HepG2 (cell line): ENCODE data around the gene CDAN1. TPM values are rescaled to one million over a fixed set of nuclear protein-coding genes. Genes with fewer than 3 reads are reported as not detected.

Experiments used
- ARNT2 ChIP-seq: sonication (generic); formaldehyde crosslinking; IDR thresholded peaks from 2 replicates; pipeline ENCODE4 v1.8.0; 2022; ENCODE audit warnings: mild to moderate bottlenecking, low read depth, missing genetic modification reagents, moderate library complexity
- CC2D1A ChIP-seq: sonication (generic); formaldehyde crosslinking; IDR thresholded peaks from 2 replicates; pipeline ENCODE4 v1.8.1; 2023; ENCODE audit warnings: mild to moderate bottlenecking, missing genetic modification reagents
- DPF2 ChIP-seq: sonication (generic); formaldehyde crosslinking; IDR thresholded peaks from 2 replicates; pipeline ENCODE4 v1.4.0; 2020; ENCODE audit warnings: mild to moderate bottlenecking, low read depth, missing genetic modification reagents, borderline replicate concordance
- HOXA3 ChIP-seq: sonication (generic); formaldehyde crosslinking; IDR thresholded peaks from 2 replicates; pipeline ENCODE4 v1.5.0; 2020; ENCODE audit warnings: missing genetic modification reagents
- HOXA7 ChIP-seq: sonication (generic); formaldehyde crosslinking; IDR thresholded peaks from 2 replicates; pipeline ENCODE4 v1.8.1; 2022; ENCODE audit warnings: mild to moderate bottlenecking, missing genetic modification reagents, moderate library complexity
- IKZF4 ChIP-seq: sonication (generic); formaldehyde crosslinking; IDR thresholded peaks from 2 replicates; pipeline ENCODE4 v1.5.1; 2020; ENCODE audit warnings: borderline replicate concordance, mild to moderate bottlenecking, low read depth, missing genetic modification reagents; ENCODE audit errors: not compliant biosample characterization
- KDM6A ChIP-seq: IDR thresholded peaks from 2 replicates; pipeline ENCODE4 v1.6.1; 2016; ENCODE audit warnings: low read depth
- NFKB2 ChIP-seq: sonication (generic); formaldehyde crosslinking; IDR thresholded peaks from 2 replicates; pipeline ENCODE4 v1.4.0; 2020; ENCODE audit warnings: missing genetic modification reagents, borderline replicate concordance
- RFX1 ChIP-seq: fragments of 450-650 bp; IDR thresholded peaks from 2 replicates; pipeline ENCODE4 v1.6.1; 2017
- RFX5 ChIP-seq: IDR thresholded peaks from 2 replicates; pipeline ENCODE4 v1.6.1; 2011; ENCODE audit warnings: low read depth, low read length, improper control_type of control experiment
- SCMH1 ChIP-seq: sonication (generic); formaldehyde crosslinking; IDR thresholded peaks from 2 replicates; pipeline ENCODE4 v1.9.0; 2021; ENCODE audit warnings: missing genetic modification reagents, mild to moderate bottlenecking, borderline replicate concordance
- THAP7 ChIP-seq: sonication (generic); formaldehyde crosslinking; IDR thresholded peaks from 2 replicates; pipeline ENCODE4 v1.8.1; 2023; ENCODE audit warnings: mild to moderate bottlenecking, missing genetic modification reagents
- TRIM24 ChIP-seq: sonication (generic); formaldehyde crosslinking; IDR thresholded peaks from 2 replicates; pipeline ENCODE4 v1.8.0; 2022; ENCODE audit warnings: mild to moderate bottlenecking, missing genetic modification reagents
- ZBTB43 ChIP-seq: sonication (generic); formaldehyde crosslinking; conservative IDR thresholded peaks from 2 replicates; pipeline ENCODE4 v1.4.0; 2020; ENCODE audit warnings: missing genetic modification reagents
- ZBTB7B ChIP-seq: sonication (generic); formaldehyde crosslinking; IDR thresholded peaks from 2 replicates; pipeline ENCODE4 v1.4.0; 2020; ENCODE audit warnings: missing genetic modification reagents
- ZNF282 ChIP-seq: fragments of 450-650 bp; IDR thresholded peaks from 2 replicates; pipeline ENCODE4 v1.6.1; 2018; ENCODE audit not compliant: partially characterized antibody
- ZNF318 ChIP-seq: sonication (generic); formaldehyde crosslinking; IDR thresholded peaks from 2 replicates; pipeline ENCODE4 v1.4.0; 2020; ENCODE audit warnings: mild to moderate bottlenecking, missing genetic modification reagents
- ZNF33A ChIP-seq: sonication (generic); formaldehyde crosslinking; IDR thresholded peaks from 2 replicates; pipeline ENCODE4 v1.5.1; 2020; ENCODE audit warnings: missing genetic modification reagents, mild to moderate bottlenecking, moderate library complexity, borderline replicate concordance
- ZNF550 ChIP-seq: sonication (generic); formaldehyde crosslinking; IDR thresholded peaks from 2 replicates; pipeline ENCODE4 v1.4.0; 2020; ENCODE audit warnings: mild to moderate bottlenecking, missing genetic modification reagents, borderline replicate concordance
- ZNF816 ChIP-seq: sonication (generic); formaldehyde crosslinking; IDR thresholded peaks from 2 replicates; pipeline ENCODE4 v1.8.0; 2022; ENCODE audit warnings: missing genetic modification reagents, mild to moderate bottlenecking, borderline replicate concordance
- ZSCAN9 ChIP-seq: IDR thresholded peaks from 2 replicates; pipeline ENCODE4 v1.6.1; 2016; ENCODE audit warnings: borderline replicate concordance
- polyA plus RNA-seq, 8 experiments: library from polyadenylated mRNA; depleted of rRNA in 3 of 8; stranded (reverse) in 7 of 8; unstranded in 1 of 8; fragments of >200 nt; fragmentation: Illumina TruSeq in 4 of 8; extraction: Trizol in 4 of 8; gene quantifications; 2 replicates each; pipeline versions ENCODE4 v1.2.1 to v1.2.3, GENCODE V29; 2011 to 2016; ENCODE audit warnings: low read depth in 4 of 8, missing spikeins in 1 of 8, mixed read lengths in 1 of 8; ENCODE audit not compliant: insufficient read depth in 1 of 8
- total RNA-seq, 5 experiments: library from RNA; depleted of rRNA; stranded (reverse); fragments of >200 nt; fragmentation: Illumina TruSeq; extraction: Trizol; gene quantifications; 2 replicates each; pipeline ENCODE4 v1.2.3, GENCODE V29; 2016; ENCODE audit warnings: low read depth in 1 of 5

Gene CDAN1
- total and polyA plus RNA-seq, 2 of the 13 experiments (the other 11 are each of a cell fraction or from before 2014, with no cell fraction given): 5.0 to 16.1 TPM

GRCh38 chr15:42736793-42737528, at the start of gene CDAN1 (continued):
- TF ChIP-seq ZNF282 (no peak), TRIM24 (CRISPR knock-in tag) (no peak), HOXA7 (no peak), ZNF816 (CRISPR knock-in tag) (no peak), ZBTB43 (CRISPR knock-in tag) (0 out of 2 replicates have a peak, but pooled peaks have one; percentile 25), CC2D1A (CRISPR knock-in tag) (no peak), ZBTB7B (0 out of 2 replicates have a peak, but pooled peaks have one; percentile 38), DPF2 (CRISPR knock-in tag) (no peak), ARNT2 (CRISPR knock-in tag) (peak; percentile 74), ZNF550 (CRISPR knock-in tag) (no peak), ZNF318 (CRISPR knock-in tag) (no peak), IKZF4 (CRISPR knock-in tag) (no peak), RFX5 (no peak), THAP7 (CRISPR knock-in tag) (no peak), ZNF33A (CRISPR knock-in tag) (no peak), NFKB2 (CRISPR knock-in tag) (0 out of 2 replicates have a peak, but pooled peaks have one; percentile 22), ZSCAN9 (no peak), RFX1 (no peak), KDM6A (CRISPR knock-in tag) (no peak), SCMH1 (CRISPR knock-in tag) (no peak), HOXA3 (CRISPR knock-in tag) (0 out of 2 replicates have a peak, but pooled peaks have one; percentile 14)
